Endodermal cell (in vitro differentiated cells): ENCODE data around the gene GSDME. TPM values are rescaled to one million over a fixed set of nuclear protein-coding genes. Genes with fewer than 3 reads are reported as not detected.

Source experiments
- DNase-seq: peaks from one replicate; pipeline ENCODE4 v3.0.0-alpha.2; 2017
- H3K27ac ChIP-seq: 2 replicates; pipeline ENCODE4 v1.5.1; 2013; ENCODE audit warnings: mild to moderate bottlenecking, low read depth, low read length, moderate library complexity
- H3K27me3 ChIP-seq: 2 replicates; pipeline ENCODE4 v1.6.1; 2013; ENCODE audit warnings: mild to moderate bottlenecking, low read length, moderate library complexity; ENCODE audit not compliant: insufficient read depth, control insufficient read depth, poor library complexity, severe bottlenecking
- H3K36me3 ChIP-seq: 2 replicates; pipeline ENCODE4 v1.7.0; 2013; ENCODE audit warnings: mild to moderate bottlenecking, low read length, moderate library complexity; ENCODE audit not compliant: control insufficient read depth, insufficient read depth
- H3K4me1 ChIP-seq: one replicate; pipeline ENCODE4 v1.7.0; 2013; ENCODE audit warnings: low read length; ENCODE audit not compliant: control insufficient read depth, insufficient read depth
- H3K4me3 ChIP-seq: 2 replicates; pipeline ENCODE4 v1.5.1; 2013; ENCODE audit warnings: mild to moderate bottlenecking, low read length, moderate library complexity
- H3K9ac ChIP-seq: 2 replicates; pipeline ENCODE4 v1.6.1; 2013; ENCODE audit warnings: mild to moderate bottlenecking, low read length, moderate library complexity; ENCODE audit not compliant: poor library complexity, severe bottlenecking; ENCODE audit errors: extremely low read depth
- H3K9me3 ChIP-seq: 2 replicates; pipeline ENCODE4 v1.6.1; 2013; ENCODE audit warnings: mild to moderate bottlenecking, low read length, moderate library complexity; ENCODE audit not compliant: control insufficient read depth
- H3K27ac Mint-ChIP-seq: 2 replicates; pipeline ENCODE4 v1.8.0; 2020; ENCODE audit warnings: mixed read lengths
- H3K27me3 Mint-ChIP-seq: 2 replicates; pipeline ENCODE4 v1.8.0; 2021; ENCODE audit warnings: mild to moderate bottlenecking, mixed read lengths; ENCODE audit not compliant: insufficient read depth
- H3K36me3 Mint-ChIP-seq: 2 replicates; pipeline ENCODE4 v1.8.0; 2020; ENCODE audit warnings: low read depth, mixed read lengths
- H3K4me1 Mint-ChIP-seq: 2 replicates; pipeline ENCODE4 v1.8.0; 2020; ENCODE audit warnings: mixed read lengths
- H3K4me3 Mint-ChIP-seq: 2 replicates; pipeline ENCODE4 v1.8.0; 2020; ENCODE audit warnings: mild to moderate bottlenecking, moderate library complexity, mixed read lengths
- H3K9me3 Mint-ChIP-seq: 2 replicates; pipeline ENCODE4 v1.8.0; 2020; ENCODE audit warnings: mild to moderate bottlenecking, mixed read lengths
- CTCF ChIP-seq: fragments of 200-600 bp; sonication (generic); conservative IDR thresholded peaks from 2 replicates; pipeline ENCODE4 v1.5.0; 2021; ENCODE audit warnings: antibody characterized with exemption, mild to moderate bottlenecking
- WGBS, 2 experiments: methylation state at CpG; one replicate each; pipeline versions ENCODE4 v1.1.5 to v1.1.7; 2013; ENCODE audit warnings: missing lambda C conversion rate in 2 of 2, mixed read lengths in 1 of 2; ENCODE audit not compliant: insufficient coverage in 1 of 2, insufficient read length in 1 of 2; 5-methylcytosine and 5-hydroxymethylcytosine counted together
- total RNA-seq, 2 donors: library from RNA; stranded (reverse); fragmentation: NEBNext Ultra II Directional in 1 of 2; extraction: Animal tissue kit (Norgen Biotek cat#: 25700) in 1 of 2; gene quantifications; 2 replicates in 1 of 2; 3 replicates in 1 of 2; pipeline ENCODE4 v1.2.1, GENCODE V29; 2021

The GSDME gene
- total RNA-seq, 2 donors from 2014 or later, result 8.9 to 17.9 TPM

- H3K9me3 ChIP-seq, result peaks cover 7% of the 10 kb centered on the region
- TF ChIP-seq CTCF, result no peak
- no peaks in the 10 kb centered on the region for H3K36me3 ChIP-seq
- H3K4me3 ChIP-seq, result no peak overlapping the region
- Mint-ChIP-seq H3K27me3 (no peaks in the 10 kb centered on the region), H3K9me3 (peaks cover 15% of the 10 kb centered on the region), H3K36me3 (no peaks in the 10 kb centered on the region), H3K4me3 (no peak overlapping the region), H3K4me1 (no peaks in the 10 kb centered on the region), H3K27ac (no peak overlapping the region)
- 92 to 95% methylated on average over 11 to 14 of the region's 14 CpGs for WGBS, 2 experiments
- H3K27me3 ChIP-seq, result no peaks in the 10 kb centered on the region
- H3K9ac ChIP-seq, result no peak overlapping the region
- H3K4me1 ChIP-seq, result no peaks in the 10 kb centered on the region
- no peak overlapping the region for H3K27ac ChIP-seq
- DNase-seq, result no peak
These were observed 15.4 kb downstream of the GSDME start for GRCh38 chr7:24741679-24742505.

- no peak overlapping the region for H3K4me3 Mint-ChIP-seq
- H3K27ac ChIP-seq, result no peak overlapping the region
- no peaks in the 10 kb centered on the region for H3K4me1 Mint-ChIP-seq
These were observed 16.4 kb downstream of the GSDME start for GRCh38 chr7:24740871-24741270.

GRCh38 chr7:24739306-24739705, 18.0 kb downstream of the GSDME start:
- no peak overlapping the region for H3K9ac ChIP-seq
- H3K36me3 ChIP-seq, result no peaks in the 10 kb centered on the region
- WGBS, 2 experiments, result 96 to 100% methylated on average over 1 of the region's 1 CpG
- peaks cover 15% of the 10 kb centered on the region for H3K9me3 Mint-ChIP-seq
- H3K27ac ChIP-seq, result no peak overlapping the region
- H3K4me3 Mint-ChIP-seq, result no peak overlapping the region
- no peaks in the 10 kb centered on the region for H3K27me3 Mint-ChIP-seq
- no peak overlapping the region for H3K4me3 ChIP-seq
- no peaks in the 10 kb centered on the region for H3K4me1 Mint-ChIP-seq
- H3K9me3 ChIP-seq, result peaks cover 7% of the 10 kb centered on the region
- no peak for TF ChIP-seq CTCF
- H3K27ac Mint-ChIP-seq, result no peak overlapping the region
- H3K36me3 Mint-ChIP-seq, result no peaks in the 10 kb centered on the region
- H3K4me1 ChIP-seq, result no peaks in the 10 kb centered on the region
- H3K27me3 ChIP-seq, result no peaks in the 10 kb centered on the region
- DNase-seq, result no peak

More at GRCh38 chr7:24740871-24741270, 16.4 kb downstream of the GSDME start:
- no peaks in the 10 kb centered on the region for H3K4me1 ChIP-seq
- no peak overlapping the region for H3K4me3 ChIP-seq
- no peaks in the 10 kb centered on the region for H3K27me3 ChIP-seq
- WGBS, 2 experiments, result 87% methylated on average over 9 of the region's 9 CpGs; no CpG with 5 or more reads in 1 of the 2 experiments
- peaks cover 15% of the 10 kb centered on the region for H3K9me3 Mint-ChIP-seq
- no peaks in the 10 kb centered on the region for H3K36me3 Mint-ChIP-seq
- H3K27ac Mint-ChIP-seq, result no peak overlapping the region
- no peak for DNase-seq
- no peaks in the 10 kb centered on the region for H3K36me3 ChIP-seq
- no peak for TF ChIP-seq CTCF
- H3K27me3 Mint-ChIP-seq, result no peaks in the 10 kb centered on the region
- peaks cover 7% of the 10 kb centered on the region for H3K9me3 ChIP-seq
- H3K9ac ChIP-seq, result no peak overlapping the region
